ENCODE results near the gene PTPRE. TPM values are rescaled to one million over a fixed set of nuclear protein-coding genes. Genes with fewer than 3 reads are reported as not detected.

The PTPRE gene
- total RNA-seq, 1 experiment from 2014 or later = 3.1 TPM

DNA sequence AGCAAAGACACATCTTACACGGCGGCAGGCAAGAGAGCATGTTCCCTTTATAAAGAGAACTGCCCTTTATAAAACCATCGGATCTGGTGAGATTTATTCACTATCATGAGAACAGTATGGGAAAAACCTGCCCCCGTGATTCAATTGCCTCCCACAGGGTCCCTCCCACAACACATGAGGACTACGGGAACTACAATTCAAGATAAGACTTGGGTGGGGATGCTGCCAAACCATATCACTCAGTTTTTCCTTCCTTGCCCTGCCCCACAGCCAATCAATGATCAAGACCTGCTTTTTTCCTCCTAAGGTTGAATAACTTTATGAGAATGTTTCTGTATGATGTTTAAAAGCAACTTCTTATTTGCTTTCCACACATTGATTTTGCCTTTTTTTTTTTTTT lies 3.1 kb upstream of the PTPRE start:
- CTCF ChIA-PET = no interaction called here

More for the DNA sequence above, 3.1 kb upstream of the PTPRE start:
- Mint-ChIP-seq H3K27ac (no peak overlapping the region), H3K4me3 (no peak overlapping the region), H3K27me3 (ENCODE audit: low read depth) (peaks cover 17% of the 10 kb centered on the region), H3K4me1 (peaks cover 3% of the 10 kb centered on the region), H3K9me3 (peaks cover 7% of the 10 kb centered on the region; the same call in 1 of the 2 replicates), H3K36me3 (no peaks in the 10 kb centered on the region)
- POLR2A ChIA-PET = no interaction called here
- no peak for ATAC-seq
- DNase-seq (ENCODE audit: low spot score) = no peak
- TF ChIP-seq E2F1 (CRISPR knock-in tag; IDR thresholded peaks at IDR 0.05) (no peak), GRHL2 (CRISPR knock-in tag; IDR thresholded peaks at IDR 0.05; ENCODE audit: insufficient replicate concordance, severe bottlenecking) (no peak), ATF6 (CRISPR knock-in tag; IDR thresholded peaks at IDR 0.05) (no peak), ZNF671 (CRISPR knock-in tag; IDR thresholded peaks at IDR 0.05) (no peak), NFE2L1 (CRISPR knock-in tag; IDR thresholded peaks at IDR 0.05) (no peak), GTF2I (CRISPR knock-in tag; conservative IDR thresholded peaks at IDR 0.05) (no peak), ELF4 (CRISPR knock-in tag; IDR thresholded peaks at IDR 0.05; ENCODE audit: low read depth) (no peak), ZNF317 (CRISPR knock-in tag; IDR thresholded peaks at IDR 0.05; ENCODE audit: borderline replicate concordance, low read depth) (no peak), ZSCAN18 (CRISPR knock-in tag; IDR thresholded peaks at IDR 0.05) (no peak), ZBTB21 (CRISPR knock-in tag; IDR thresholded peaks at IDR 0.05; ENCODE audit: borderline replicate concordance) (no peak), MXD4 (CRISPR knock-in tag; IDR thresholded peaks at IDR 0.05; ENCODE audit: borderline replicate concordance) (no peak), NR3C1 (CRISPR knock-in tag; conservative IDR thresholded peaks at IDR 0.05; ENCODE audit: low read depth) (no peak), ZNF396 (CRISPR knock-in tag; IDR thresholded peaks at IDR 0.05; ENCODE audit: borderline replicate concordance) (no peak), AR (CRISPR knock-in tag; IDR thresholded peaks at IDR 0.05) (no peak)
- TF ChIP-seq, protein P1, sequence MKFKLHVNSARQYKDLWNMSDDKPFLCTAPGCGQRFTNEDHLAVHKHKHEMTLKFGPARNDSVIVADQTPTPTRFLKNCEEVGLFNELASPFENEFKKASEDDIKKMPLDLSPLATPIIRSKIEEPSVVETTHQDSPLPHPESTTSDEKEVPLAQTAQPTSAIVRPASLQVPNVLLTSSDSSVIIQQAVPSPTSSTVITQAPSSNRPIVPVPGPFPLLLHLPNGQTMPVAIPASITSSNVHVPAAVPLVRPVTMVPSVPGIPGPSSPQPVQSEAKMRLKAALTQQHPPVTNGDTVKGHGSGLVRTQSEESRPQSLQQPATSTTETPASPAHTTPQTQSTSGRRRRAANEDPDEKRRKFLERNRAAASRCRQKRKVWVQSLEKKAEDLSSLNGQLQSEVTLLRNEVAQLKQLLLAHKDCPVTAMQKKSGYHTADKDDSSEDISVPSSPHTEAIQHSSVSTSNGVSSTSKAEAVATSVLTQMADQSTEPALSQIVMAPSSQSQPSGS (CRISPR knock-in tag; IDR thresholded peaks at IDR 0.05; ENCODE audit: borderline replicate concordance, low read depth) = no peak
- TF ChIP-seq, protein P2, sequence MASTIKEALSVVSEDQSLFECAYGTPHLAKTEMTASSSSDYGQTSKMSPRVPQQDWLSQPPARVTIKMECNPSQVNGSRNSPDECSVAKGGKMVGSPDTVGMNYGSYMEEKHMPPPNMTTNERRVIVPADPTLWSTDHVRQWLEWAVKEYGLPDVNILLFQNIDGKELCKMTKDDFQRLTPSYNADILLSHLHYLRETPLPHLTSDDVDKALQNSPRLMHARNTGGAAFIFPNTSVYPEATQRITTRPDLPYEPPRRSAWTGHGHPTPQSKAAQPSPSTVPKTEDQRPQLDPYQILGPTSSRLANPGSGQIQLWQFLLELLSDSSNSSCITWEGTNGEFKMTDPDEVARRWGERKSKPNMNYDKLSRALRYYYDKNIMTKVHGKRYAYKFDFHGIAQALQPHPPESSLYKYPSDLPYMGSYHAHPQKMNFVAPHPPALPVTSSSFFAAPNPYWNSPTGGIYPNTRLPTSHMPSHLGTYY (CRISPR knock-in tag; IDR thresholded peaks at IDR 0.05) = no peak
